ENCODE data around the gene PCP2. TPM values are rescaled to one million over a fixed set of nuclear protein-coding genes. Genes with fewer than 3 reads are reported as not detected.

PCP2 gene
- total RNA-seq, 1 experiment from 2014 or later, result not detected

DNA sequence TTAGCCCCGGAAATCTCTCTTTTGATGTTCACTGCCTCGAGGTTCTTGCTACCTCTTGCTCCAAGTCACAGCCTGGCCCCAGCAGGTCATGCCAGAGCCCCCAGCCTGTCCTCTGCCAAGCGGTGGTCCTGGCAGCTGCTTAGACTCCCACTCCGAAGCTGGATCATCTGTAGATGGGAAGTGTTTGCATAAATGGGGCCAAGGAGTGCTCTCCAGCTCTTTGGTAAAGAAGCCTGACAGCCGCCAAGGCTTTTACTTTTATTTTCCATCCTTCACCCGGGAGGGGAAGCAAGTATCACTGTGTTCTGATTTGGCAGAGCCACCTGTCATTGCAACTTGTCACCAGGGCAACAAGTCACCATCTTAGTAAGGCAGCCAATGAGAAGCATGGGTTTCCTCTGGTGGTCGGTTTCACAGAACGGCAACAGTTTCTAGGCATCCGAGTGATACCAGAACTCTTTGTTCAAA is 24.7 kb upstream of the PCP2 start:
- no peak overlapping the region for H2AFZ ChIP-seq (ENCODE audit: low read length)
- H3F3A ChIP-seq (ENCODE audit: low read length, unreplicated experiment), result no peaks in the 10 kb centered on the region
- no peak overlapping the region for H3K4me3 ChIP-seq (ENCODE audit: low read length)
- ChIA-PET CTCF (interaction anchor here (0.5 kb wide), 1 partner anchor 90 kb away, joined by 15 read pairs; no protein-coding TSS in a partner anchor), POLR2A (ENCODE audit: unreplicated experiment) (no interaction called here)
- no peaks in the 10 kb centered on the region for H3K9me3 ChIP-seq (ENCODE audit: low read length)
- no peaks in the 10 kb centered on the region for H3K79me2 ChIP-seq (ENCODE audit: low read length)
- no TSS peak for BruUV-seq (replicated peaks)
- H3K9ac ChIP-seq (ENCODE audit: low read length), result no peak overlapping the region
- no peaks in the 10 kb centered on the region for H4K20me1 ChIP-seq (ENCODE audit: low read length)
- H3K27ac ChIP-seq (ENCODE audit: low read length), result no peak overlapping the region
- no peaks in the 10 kb centered on the region for H3K4me1 ChIP-seq (ENCODE audit: insufficient read depth, low read length)
- H3K27me3 ChIP-seq (ENCODE audit: low read length), result peaks cover 17% of the 10 kb centered on the region; the same call in 1 of the 2 replicates
- intact Hi-C loops (cut with micrococcal nuclease), result no loop called here
- no peaks in the 10 kb centered on the region for H3K36me3 ChIP-seq (ENCODE audit: low read depth, low read length)
- TF ChIP-seq EZH2phosphoT487 (IDR thresholded peaks at IDR 0.05; ENCODE audit: borderline replicate concordance, low read length), result no peak
- TF ChIP-seq, protein P1, sequence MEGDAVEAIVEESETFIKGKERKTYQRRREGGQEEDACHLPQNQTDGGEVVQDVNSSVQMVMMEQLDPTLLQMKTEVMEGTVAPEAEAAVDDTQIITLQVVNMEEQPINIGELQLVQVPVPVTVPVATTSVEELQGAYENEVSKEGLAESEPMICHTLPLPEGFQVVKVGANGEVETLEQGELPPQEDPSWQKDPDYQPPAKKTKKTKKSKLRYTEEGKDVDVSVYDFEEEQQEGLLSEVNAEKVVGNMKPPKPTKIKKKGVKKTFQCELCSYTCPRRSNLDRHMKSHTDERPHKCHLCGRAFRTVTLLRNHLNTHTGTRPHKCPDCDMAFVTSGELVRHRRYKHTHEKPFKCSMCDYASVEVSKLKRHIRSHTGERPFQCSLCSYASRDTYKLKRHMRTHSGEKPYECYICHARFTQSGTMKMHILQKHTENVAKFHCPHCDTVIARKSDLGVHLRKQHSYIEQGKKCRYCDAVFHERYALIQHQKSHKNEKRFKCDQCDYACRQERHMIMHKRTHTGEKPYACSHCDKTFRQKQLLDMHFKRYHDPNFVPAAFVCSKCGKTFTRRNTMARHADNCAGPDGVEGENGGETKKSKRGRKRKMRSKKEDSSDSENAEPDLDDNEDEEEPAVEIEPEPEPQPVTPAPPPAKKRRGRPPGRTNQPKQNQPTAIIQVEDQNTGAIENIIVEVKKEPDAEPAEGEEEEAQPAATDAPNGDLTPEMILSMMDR (conservative IDR thresholded peaks at IDR 0.05; ENCODE audit: low read depth, low read length), result no peak
- no peak for TF ChIP-seq EZH2 (IDR thresholded peaks at IDR 0.05; ENCODE audit: low read length, unreplicated experiment)
- H3K4me2 ChIP-seq (ENCODE audit: low read length), result no peak overlapping the region
- DNase-seq (no peak), ATAC-seq (no peak)
- H3K9me2 ChIP-seq (replicated peaks; ENCODE audit: low read length), result no peaks in the 10 kb centered on the region

DNA sequence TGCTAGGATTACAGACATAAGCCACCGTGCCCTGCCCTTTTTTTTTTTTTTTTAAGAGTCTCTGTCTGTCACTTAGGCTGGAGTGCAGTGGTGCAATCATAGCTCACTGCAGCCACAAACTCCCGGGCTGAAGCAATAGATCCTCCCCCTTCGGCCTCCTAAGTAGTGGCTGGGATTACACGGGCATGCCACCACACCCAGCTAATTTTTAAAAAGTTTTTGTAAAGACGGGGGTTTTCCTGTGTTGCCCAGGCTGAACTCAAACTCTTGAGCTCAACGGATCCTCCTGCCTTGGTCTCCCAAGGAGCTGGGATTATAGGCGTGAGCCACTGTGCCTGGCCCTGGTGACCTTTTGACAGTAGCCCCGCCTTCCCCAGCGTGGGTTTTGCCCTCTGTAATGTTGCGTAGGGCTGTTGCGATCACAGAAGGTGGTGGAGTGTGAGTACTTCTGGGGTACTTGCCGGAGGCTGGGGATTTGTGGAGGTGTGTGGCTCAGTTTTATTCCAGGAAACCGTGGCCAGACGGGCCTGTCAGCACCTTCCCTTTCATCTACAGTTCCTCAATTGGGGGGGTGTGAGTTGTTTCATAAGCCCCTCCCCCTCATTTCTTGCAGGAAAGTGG is 23.7 kb upstream of the PCP2 start:
- H3K27ac ChIP-seq (ENCODE audit: low read length), result no peak overlapping the region
- DNase-seq (no peak), ATAC-seq (no peak)

More for the DNA sequence above, 23.7 kb upstream of the PCP2 start:
- intact Hi-C loops (cut with micrococcal nuclease), result no loop called here
- Histone ChIP-seq H3K9me3 (ENCODE audit: low read length) (no peaks in the 10 kb centered on the region), H3K9me2 (replicated peaks; ENCODE audit: low read length) (no peaks in the 10 kb centered on the region), H3F3A (ENCODE audit: low read length, unreplicated experiment) (no peaks in the 10 kb centered on the region), H4K20me1 (ENCODE audit: low read length) (no peaks in the 10 kb centered on the region), H2AFZ (ENCODE audit: low read length) (no peak overlapping the region), H3K79me2 (ENCODE audit: low read length) (no peaks in the 10 kb centered on the region), H3K36me3 (ENCODE audit: low read depth, low read length) (no peaks in the 10 kb centered on the region), H3K27me3 (ENCODE audit: low read length) (peaks cover 8% of the 10 kb centered on the region; the same call in 1 of the 2 replicates), H3K4me3 (ENCODE audit: low read length) (no peak overlapping the region), H3K4me1 (ENCODE audit: insufficient read depth, low read length) (peaks cover 2% of the 10 kb centered on the region; the same call in 1 of the 2 replicates), H3K9ac (ENCODE audit: low read length) (no peak overlapping the region), H3K4me2 (ENCODE audit: low read length) (no peak overlapping the region)
- ChIA-PET POLR2A (ENCODE audit: unreplicated experiment) (interaction anchor here (0.6 kb wide), 1 partner anchor 291 kb away, joined by 11 read pairs; no protein-coding TSS in a partner anchor), CTCF (interaction anchor here (0.6 kb wide), 2 partner anchors 24 to 138 kb away, joined by 3 read pairs; partner anchors contain the start of gene TRAPPC5)
- TF ChIP-seq EZH2 (IDR thresholded peaks at IDR 0.05; ENCODE audit: low read length, unreplicated experiment), result no peak
- TF ChIP-seq, protein P1 (conservative IDR thresholded peaks at IDR 0.05; ENCODE audit: low read depth, low read length), result no peak
- no peak for TF ChIP-seq EZH2phosphoT487 (IDR thresholded peaks at IDR 0.05; ENCODE audit: borderline replicate concordance, low read length)
- BruUV-seq (replicated peaks), result no TSS peak
